NCI-H226 (cell line): ENCODE data around the gene SLC2A4RG.

ENCODE experiments used
- DNase-seq: peaks from one replicate; pipeline ENCODE4 v3.0.0-alpha.2; 2015

SLC2A4RG gene

GRCh38 chr20:63782051-63782471 is 42.5 kb downstream of the SLC2A4RG start:
- no peak for DNase-seq

GRCh38 chr20:63782521-63782971 is 43.0 kb downstream of the SLC2A4RG start:
- no peak for DNase-seq

GRCh38 chr20:63783970-63784369 is 44.4 kb downstream of the SLC2A4RG start:
- DNase-seq, result no peak

- no peak for DNase-seq
Measured at GRCh38 chr20:63785691-63786131, 46.1 kb downstream of the SLC2A4RG start.

- no peak for DNase-seq
Measured at GRCh38 chr20:63787302-63787701, 47.7 kb downstream of the SLC2A4RG start.

- DNase-seq, result no peak
Measured at GRCh38 chr20:63787749-63788148, 48.2 kb downstream of the SLC2A4RG start.

GRCh38 chr20:63789836-63790571 is 50.4 kb downstream of the SLC2A4RG start:
- no peak for DNase-seq

GRCh38 chr20:63790572-63791168 is 51.1 kb downstream of the SLC2A4RG start:
- no peak for DNase-seq

- no peak for DNase-seq
Measured at GRCh38 chr20:63791497-63792156, 52.1 kb downstream of the SLC2A4RG start.

- DNase-seq, result no peak
Measured at GRCh38 chr20:63792866-63793265, 53.3 kb downstream of the SLC2A4RG start.
